Pancreas (tissue), 10 donors: ENCODE measurements around the gene EPO. TPM values are rescaled to one million over a fixed set of nuclear protein-coding genes. Genes with fewer than 3 reads are reported as not detected.

Source experiments
- ATAC-seq, 4 donors: fragments of 200-7000 bp; cut with Tn5 transposase; one replicate each; pipeline versions ENCODE4 v1.8.0 to v1.9.1; 2020; ENCODE audit warnings: mild to moderate bottlenecking in 4 of 4, moderate library complexity in 4 of 4
- DNase-seq, 6 donors: peaks; one replicate each; pipeline ENCODE4 v3.0.0-alpha.2; 2020
- FAIRE-seq: peaks from 2 replicates; lab custom pipeline; 2012; peaks lifted over from hg19 to GRCh38; lab: Jason Lieb, UNC
- H3K27ac ChIP-seq, 4 donors: fragments of 200-600 bp; sonication (generic); 1 replicate in 3 of 4; 2 replicates in 1 of 4; pipeline versions ENCODE4 v1.5.0 to v1.8.0; 2020
- H3K27me3 ChIP-seq, 4 donors: fragments of 200-600 bp; one replicate each; pipeline ENCODE4 v1.8.0; 2021
- H3K36me3 ChIP-seq, 3 donors: fragments of 200-600 bp; sonication (generic) in 1 of 3; one replicate each; pipeline versions ENCODE4 v1.5.0 to v1.8.0; 2020 to 2021
- H3K4me1 ChIP-seq, 3 donors: fragments of 200-600 bp; one replicate each; pipeline ENCODE4 v1.8.0; 2021
- H3K4me3 ChIP-seq, 4 donors: fragments of 200-600 bp; sonication (generic) in 2 of 4; one replicate each; pipeline versions ENCODE4 v1.5.0 to v1.8.0; 2020 to 2021
- H3K9me3 ChIP-seq, 4 donors: fragments of 200-600 bp; one replicate each; pipeline ENCODE4 v1.8.0; 2021
- WGBS, 2 donors: extraction: QIAGEN DNeasy Blood & Tissue Kit; methylation state at CpG; one replicate each; pipeline ENCODE4 v1.1.7; 2013; 5-methylcytosine and 5-hydroxymethylcytosine counted together
- intact Hi-C, 3 donors: fragments of 100-400 bp; cut with DNase I; formaldehyde crosslinking; loops; one replicate each; pipeline versions ENCODE4 v1.11.1 to v1.14.2; 2022
- polyA plus RNA-seq, 2 donors: library from polyadenylated mRNA; stranded (reverse); fragments of 200-250 nt; gene quantifications; one replicate each; pipeline ENCODE4 v1.2.3, GENCODE V29; 2013
- total RNA-seq, 6 donors: library from RNA; stranded (reverse); fragmentation: NEBNext Ultra II Directional in 4 of 6; extraction: Animal tissue kit (Norgen Biotek cat#: 25700) in 4 of 6; gene quantifications; one replicate each; pipeline versions ENCODE4 v1.2.1 to v1.2.4, GENCODE V29; 2021 to 2023
- TF ChIP-seq, protein P1 (sequence below), 4 donors: fragments of 200-600 bp; sonication (generic) in 3 of 4; IDR thresholded peaks; one replicate each; pipeline versions ENCODE4 v1.5.0 to v1.8.0; 2021; ENCODE audit warnings: antibody characterized with exemption in 4 of 4
- donor health status: healthy with polysubstance abuse.
- donor health status: DM: no; HTN: no; CAD: no; lungs with moderate emphysema.
- donor health status: DM: no; HTN: no; CAD: no.
- donor health status: control.
- donor health status: control.
- donor health status: Bipolar disorder and iron deficiency.
- donor health status: DM: yes; HTN: yes; CAD: no.
- donor health status: DM: no; HTN: no; CAD: no.
- donor health status: DM: no; HTN: no; CAD: no.
- donor health status: DM: yes; HTN: yes; CAD: no.

Gene EPO
- total and polyA plus RNA-seq, 8 donors = 1.6 to 5.9 (median 3.9) TPM

DNA sequence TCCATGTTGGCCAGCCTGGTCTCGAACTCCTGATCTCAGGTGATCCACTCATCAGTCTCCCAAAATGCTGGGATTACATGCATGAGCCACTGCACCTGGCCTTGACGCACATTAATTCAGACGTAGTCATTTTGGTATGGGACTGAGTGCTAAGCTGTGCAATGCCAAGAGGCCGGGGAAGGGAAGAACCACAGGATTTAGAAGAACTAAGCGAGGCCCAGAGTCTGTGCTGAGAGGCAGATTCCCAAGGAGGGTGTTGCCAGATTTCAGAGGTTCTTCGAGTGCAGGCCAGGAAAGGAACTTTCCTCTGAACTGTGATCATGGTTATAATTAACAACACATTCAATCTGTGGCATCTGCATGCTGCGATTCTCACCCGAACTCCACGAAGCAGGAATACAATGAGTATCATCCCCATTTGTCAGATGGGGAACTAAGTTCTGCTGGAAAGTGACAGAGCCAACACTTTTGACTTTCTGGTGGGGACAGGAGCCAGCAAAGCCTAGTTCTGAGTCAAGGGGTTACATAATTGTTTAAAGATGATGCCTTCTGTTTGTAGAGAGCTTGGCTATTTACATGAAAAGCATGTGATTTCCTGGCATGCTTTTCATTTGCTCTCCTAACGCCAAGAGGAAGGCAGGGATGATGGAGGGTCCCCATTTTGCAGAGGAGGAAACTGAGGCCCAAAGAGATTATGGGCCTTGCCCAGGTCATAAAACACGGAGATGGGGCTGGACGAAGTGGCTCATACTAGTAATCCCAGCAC, 6.9 kb downstream of the EPO start:
- H3K27ac ChIP-seq = no peak overlapping the region
- no peak for DNase-seq
- H3K36me3 ChIP-seq = no peaks in the 10 kb centered on the region
- TF ChIP-seq, protein P1, sequence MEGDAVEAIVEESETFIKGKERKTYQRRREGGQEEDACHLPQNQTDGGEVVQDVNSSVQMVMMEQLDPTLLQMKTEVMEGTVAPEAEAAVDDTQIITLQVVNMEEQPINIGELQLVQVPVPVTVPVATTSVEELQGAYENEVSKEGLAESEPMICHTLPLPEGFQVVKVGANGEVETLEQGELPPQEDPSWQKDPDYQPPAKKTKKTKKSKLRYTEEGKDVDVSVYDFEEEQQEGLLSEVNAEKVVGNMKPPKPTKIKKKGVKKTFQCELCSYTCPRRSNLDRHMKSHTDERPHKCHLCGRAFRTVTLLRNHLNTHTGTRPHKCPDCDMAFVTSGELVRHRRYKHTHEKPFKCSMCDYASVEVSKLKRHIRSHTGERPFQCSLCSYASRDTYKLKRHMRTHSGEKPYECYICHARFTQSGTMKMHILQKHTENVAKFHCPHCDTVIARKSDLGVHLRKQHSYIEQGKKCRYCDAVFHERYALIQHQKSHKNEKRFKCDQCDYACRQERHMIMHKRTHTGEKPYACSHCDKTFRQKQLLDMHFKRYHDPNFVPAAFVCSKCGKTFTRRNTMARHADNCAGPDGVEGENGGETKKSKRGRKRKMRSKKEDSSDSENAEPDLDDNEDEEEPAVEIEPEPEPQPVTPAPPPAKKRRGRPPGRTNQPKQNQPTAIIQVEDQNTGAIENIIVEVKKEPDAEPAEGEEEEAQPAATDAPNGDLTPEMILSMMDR (IDR thresholded peaks at IDR 0.05) = no peak
- no peaks in the 10 kb centered on the region for H3K27me3 ChIP-seq
- ATAC-seq = no peak
- H3K4me3 ChIP-seq = no peak overlapping the region
- no peaks in the 10 kb centered on the region for H3K9me3 ChIP-seq
- WGBS, 2 donors = 67 to 75% methylated on average over 12 of the region's 12 CpGs
- no peak for FAIRE-seq
- intact Hi-C loops = no loop called here
- H3K4me1 ChIP-seq = peaks cover 0 to 14% (median 11%) of the 10 kb centered on the region in 3 donors

DNA sequence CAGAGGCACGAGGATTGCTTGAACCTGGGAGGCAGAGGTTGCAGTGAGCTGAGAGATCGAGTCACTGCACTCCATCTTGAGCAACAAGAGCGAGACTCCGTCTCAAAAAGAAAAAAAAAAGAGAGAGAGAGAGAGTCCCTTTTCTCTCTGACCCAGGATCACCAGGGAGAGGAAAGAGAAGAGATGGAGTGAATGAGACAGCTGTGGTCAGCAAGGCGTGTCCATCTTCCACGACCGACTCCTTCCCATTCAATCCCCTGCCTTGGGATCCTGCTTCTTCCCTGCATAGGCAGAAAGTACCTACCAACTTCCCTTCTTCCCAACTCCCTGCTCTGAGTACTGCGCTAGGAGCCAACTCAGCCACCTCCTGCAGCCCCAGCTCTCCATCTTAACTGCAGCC, 7.9 kb downstream of the EPO start:
- peaks cover 0 to 14% (median 6%) of the 10 kb centered on the region in 3 donors for H3K4me1 ChIP-seq
- no peak for FAIRE-seq
- intact Hi-C loops = no loop called here

GRCh38 chr7:100730136-100730800, 10.0 kb downstream of the EPO start:
- no peak for DNase-seq
- no peak overlapping the region for H3K4me3 ChIP-seq
- intact Hi-C loops = no loop called here
- no peak for ATAC-seq
- no peak for FAIRE-seq
- H3K4me1 ChIP-seq = no peaks in the 10 kb centered on the region
- H3K9me3 ChIP-seq = no peaks in the 10 kb centered on the region
- H3K27me3 ChIP-seq = no peaks in the 10 kb centered on the region
- H3K36me3 ChIP-seq = no peaks in the 10 kb centered on the region
- no CpG with 5 or more reads among the region's 3 CpGs for WGBS, 2 donors
- TF ChIP-seq, protein P1 (IDR thresholded peaks at IDR 0.05) = no peak
- H3K27ac ChIP-seq = no peak overlapping the region

More for the DNA sequence above, 7.9 kb downstream of the EPO start:
- no peak overlapping the region for H3K27ac ChIP-seq
- no peaks in the 10 kb centered on the region for H3K9me3 ChIP-seq
- no peak overlapping the region for H3K4me3 ChIP-seq
- H3K36me3 ChIP-seq = no peaks in the 10 kb centered on the region
- DNase-seq = no peak
- H3K27me3 ChIP-seq = no peaks in the 10 kb centered on the region
- 83 to 86% methylated on average over 8 of the region's 8 CpGs for WGBS, 2 donors
- TF ChIP-seq, protein P1 (IDR thresholded peaks at IDR 0.05) = no peak
- ATAC-seq = no peak

- no CpG with 5 or more reads among the region's 11 CpGs for WGBS, 2 donors
- Histone ChIP-seq H3K27me3 (no peaks in the 10 kb centered on the region), H3K4me3 (no peak overlapping the region), H3K36me3 (no peaks in the 10 kb centered on the region), H3K4me1 (no peaks in the 10 kb centered on the region), H3K9me3 (no peaks in the 10 kb centered on the region), H3K27ac (no peak overlapping the region)
- ATAC-seq = no peak
- no peak for DNase-seq
- FAIRE-seq = no peak
- TF ChIP-seq, protein P1 (IDR thresholded peaks at IDR 0.05) = no peak
- intact Hi-C loops = no loop called here
Measured at GRCh38 chr7:100731937-100732636, 11.8 kb downstream of the EPO start.
